Keratinocyte (primary cell): ENCODE data around the gene BANK1. TPM values are rescaled to one million over a fixed set of nuclear protein-coding genes. Genes with fewer than 3 reads are reported as not detected.

Experiments used
- DNase-seq: peaks from one replicate; pipeline ENCODE4 v3.0.0-alpha.2; 2011; ENCODE audit warnings: low read depth, missing footprints, low spot score
- FAIRE-seq: peaks from 2 replicates; lab custom pipeline; 2011; peaks lifted over from hg19 to GRCh38; lab: Jason Lieb, UNC
- H2AFZ ChIP-seq: 2 replicates; pipeline ENCODE4 v1.6.0; 2012; ENCODE audit warnings: low read length, control low read depth, inconsistent platforms; ENCODE audit not compliant: control insufficient read depth
- H3K27ac ChIP-seq: 2 replicates; pipeline ENCODE4 v1.5.1; 2011; ENCODE audit warnings: low read length; ENCODE audit not compliant: control insufficient read depth, insufficient read depth
- H3K27me3 ChIP-seq: 3 replicates; pipeline ENCODE4 v1.6.0; 2011; ENCODE audit warnings: low read length; ENCODE audit not compliant: control insufficient read depth, insufficient read depth; ENCODE audit errors: extremely low read depth
- H3K36me3 ChIP-seq, 2 experiments: 2 replicates in 1 of 2; 3 replicates in 1 of 2; pipeline ENCODE4 v1.5.1; 2011; ENCODE audit warnings: low read length in 2 of 2, mild to moderate bottlenecking in 1 of 2; ENCODE audit not compliant: control insufficient read depth in 2 of 2, insufficient read depth in 2 of 2; ENCODE audit errors: extremely low read depth in 1 of 2
- H3K4me1 ChIP-seq: 3 replicates; pipeline ENCODE4 v1.5.1; 2011; ENCODE audit warnings: low read length; ENCODE audit not compliant: control insufficient read depth, insufficient read depth; ENCODE audit errors: extremely low read depth
- H3K4me2 ChIP-seq: 3 replicates; pipeline ENCODE4 v1.6.0; 2011; ENCODE audit warnings: low read depth, low read length; ENCODE audit not compliant: control insufficient read depth, insufficient read depth; ENCODE audit errors: extremely low read depth
- H3K4me3 ChIP-seq, 3 experiments: fragments of 200-600 bp in 1 of 3; sonication (generic) in 1 of 3; 2 replicates in 2 of 3; 3 replicates in 1 of 3; pipeline ENCODE4 v1.5.1; 2011 to 2016; ENCODE audit warnings: low read length in 3 of 3, mild to moderate bottlenecking in 3 of 3, control low read depth in 2 of 3, inconsistent platforms in 1 of 3, low read depth in 1 of 3, mixed read lengths in 1 of 3, mixed run types in 1 of 3, moderate library complexity in 1 of 3; ENCODE audit not compliant: control insufficient read depth in 2 of 3, insufficient read depth in 2 of 3; ENCODE audit errors: extremely low read depth in 1 of 3
- H3K79me2 ChIP-seq: 2 replicates; pipeline ENCODE4 v1.6.0; 2012; ENCODE audit warnings: low read length; ENCODE audit not compliant: control insufficient read depth, insufficient read depth
- H3K9ac ChIP-seq: 3 replicates; pipeline ENCODE4 v1.6.0; 2011; ENCODE audit warnings: low read length; ENCODE audit not compliant: control insufficient read depth, insufficient read depth; ENCODE audit errors: extremely low read depth
- H3K9me1 ChIP-seq: 3 replicates; pipeline ENCODE4 v1.6.0; 2011; ENCODE audit warnings: low read length; ENCODE audit not compliant: control insufficient read depth, insufficient read depth; ENCODE audit errors: extremely low read depth
- H3K9me3 ChIP-seq: 2 replicates; pipeline ENCODE4 v1.5.1; 2012; ENCODE audit warnings: low read depth, low read length; ENCODE audit not compliant: control insufficient read depth
- H4K20me1 ChIP-seq: 3 replicates; pipeline ENCODE4 v1.6.0; 2011; ENCODE audit warnings: low read length; ENCODE audit not compliant: control insufficient read depth, insufficient read depth; ENCODE audit errors: extremely low read depth
- CTCF ChIP-seq, 3 experiments: IDR thresholded peaks in 1 of 3; conservative IDR thresholded peaks in 1 of 3; optimal IDR thresholded peaks in 1 of 3; 2 replicates in 2 of 3; 3 replicates in 1 of 3; pipeline versions ENCODE3 to v1.5.1; 2011; ENCODE audit warnings: low read length in 3 of 3, mild to moderate bottlenecking in 3 of 3, moderate library complexity in 2 of 3, control low read depth in 1 of 3, inconsistent platforms in 1 of 3; ENCODE audit not compliant: insufficient read depth in 2 of 3; ENCODE audit errors: extremely low read depth in 1 of 3
- EZH2 ChIP-seq: IDR thresholded peaks from one replicate; pipeline ENCODE4 v1.6.1; 2012; ENCODE audit warnings: inconsistent platforms, mild to moderate bottlenecking, low read length, moderate library complexity
- dilution Hi-C: fragments of 300-500 bp; cut with MboI; formaldehyde crosslinking; loops from one replicate; pipeline ENCODE4 v1.7.0; 2020; ENCODE audit warnings: low sequenced_read_pairs; ENCODE audit not compliant: extremely low pct_ligation_motif_present
- polyA plus RNA-seq, 5 experiments: library from polyadenylated mRNA; depleted of rRNA in 3 of 5; stranded (reverse) in 3 of 5; stranded (forward) in 1 of 5; unstranded in 1 of 5; fragments of >200 nt; gene quantifications; 1 replicate in 1 of 5; 2 replicates in 3 of 5; 3 replicates in 1 of 5; pipeline versions ENCODE4 v1.2.1 to v1.2.3, GENCODE V29; 2011 to 2012; ENCODE audit warnings: missing spikeins in 2 of 5, low read depth in 1 of 5, low replicate concordance in 1 of 5

BANK1 gene
- polyA plus RNA-seq, 1 donor (not counting 4 experiments of a cell fraction or from before 2014, with no cell fraction given), result 0.25 TPM

- TF ChIP-seq CTCF (optimal IDR thresholded peaks at IDR 0.05 in 1 of 3, IDR thresholded peaks at IDR 0.05 in 1 of 3, conservative IDR thresholded peaks at IDR 0.05 in 1 of 3; ENCODE audit: extremely low read depth in 1 of 3, insufficient read depth in 2 of 3, low read length in 3 of 3), result no peak
- no peak for TF ChIP-seq EZH2
- Histone ChIP-seq H3K9me3 (no peaks in the 10 kb centered on the region), H3K9ac (no peak overlapping the region), H3K36me3 (no peaks in the 10 kb centered on the region), H3K9me1 (no peaks in the 10 kb centered on the region), H3K4me2 (no peak overlapping the region), H3K27ac (no peak overlapping the region), H3K4me1 (no peaks in the 10 kb centered on the region), H4K20me1 (no peaks in the 10 kb centered on the region), H2AFZ (peak overlapping the region; percentile 21), H3K27me3 (no peaks in the 10 kb centered on the region), H3K4me3 (no peak overlapping the region), H3K79me2 (no peaks in the 10 kb centered on the region)
- DNase-seq (no peak), FAIRE-seq (no peak)
- dilution Hi-C loops, result no loop called here
These were observed 202.7 kb downstream of the BANK1 start for GRCh38 chr4:101993002-101993841.

DNA sequence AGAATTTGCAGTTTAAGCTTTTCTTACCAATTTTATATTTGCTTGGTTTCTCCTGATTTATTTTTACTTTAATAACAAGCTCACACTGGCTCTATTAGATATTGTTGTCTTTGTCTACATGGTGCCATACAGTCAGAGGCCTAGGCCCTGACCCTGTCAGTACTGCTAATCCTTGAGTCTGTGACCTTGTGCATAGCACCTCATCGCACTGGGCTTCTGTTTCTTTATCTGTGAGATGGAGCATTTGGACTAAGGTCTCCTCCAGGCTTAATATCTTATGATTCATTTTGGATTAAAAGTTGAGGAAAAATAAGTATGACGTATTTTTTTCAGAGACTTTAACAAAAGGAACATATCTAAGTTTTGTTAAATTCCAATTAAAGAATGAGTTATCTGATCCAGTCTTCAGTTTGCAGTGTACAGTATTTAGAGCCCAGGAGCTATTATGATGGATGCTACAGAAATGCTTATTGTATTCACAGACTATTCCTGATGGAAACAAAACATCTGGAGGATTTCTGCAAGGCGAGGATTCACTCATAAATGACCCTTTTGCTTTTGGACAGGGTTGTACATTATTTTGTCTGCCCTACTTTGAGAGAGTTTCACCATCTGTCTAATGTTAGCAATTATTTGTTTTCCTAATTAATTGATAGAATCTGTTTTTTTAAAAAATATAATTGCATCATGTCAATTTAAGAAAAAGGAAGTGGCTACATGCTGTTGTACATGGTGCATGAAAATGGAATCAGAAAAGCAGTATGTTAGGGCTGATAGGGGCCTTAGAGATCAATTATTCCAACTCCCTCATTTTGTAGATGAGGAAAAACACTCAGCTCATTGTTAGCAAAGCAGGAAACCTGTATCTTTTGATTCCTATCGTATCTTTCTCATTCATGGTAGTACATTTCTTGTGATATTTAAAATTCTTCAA lies 203.6 kb downstream of the BANK1 start:
- H3K27me3 ChIP-seq, result no peaks in the 10 kb centered on the region
- no peak overlapping the region for H3K27ac ChIP-seq
- no peak for DNase-seq
- no peaks in the 10 kb centered on the region for H3K4me1 ChIP-seq
- no peak overlapping the region for H2AFZ ChIP-seq
- H3K79me2 ChIP-seq, result no peaks in the 10 kb centered on the region
- no peak overlapping the region for H3K4me2 ChIP-seq
- H3K9me3 ChIP-seq, result no peaks in the 10 kb centered on the region
- no peak overlapping the region for H3K9ac ChIP-seq
- dilution Hi-C loops, result no loop called here
- no peak overlapping the region for H3K4me3 ChIP-seq
- FAIRE-seq, result no peak
- H3K9me1 ChIP-seq, result no peaks in the 10 kb centered on the region
- TF ChIP-seq CTCF (optimal IDR thresholded peaks at IDR 0.05 in 1 of 3, IDR thresholded peaks at IDR 0.05 in 1 of 3, conservative IDR thresholded peaks at IDR 0.05 in 1 of 3; ENCODE audit: extremely low read depth in 1 of 3, insufficient read depth in 2 of 3, low read length in 3 of 3) (no peak), EZH2 (no peak)
- H3K36me3 ChIP-seq, result no peaks in the 10 kb centered on the region
- H4K20me1 ChIP-seq, result no peaks in the 10 kb centered on the region
